LHCN-M2 (cell line): ENCODE measurements around the gene APOE. TPM values are rescaled to one million over a fixed set of nuclear protein-coding genes. Genes with fewer than 3 reads are reported as not detected.

Experiments used
- DNase-seq: peaks from one replicate; pipeline ENCODE4 v3.0.0-alpha.2; 2012; ENCODE audit warnings: low read depth
- total RNA-seq: library from RNA; depleted of rRNA; stranded (reverse); fragments of >200 nt; gene quantifications from 2 replicates; pipeline ENCODE4 v1.2.3, GENCODE V29; 2014; rRNA removed

The APOE gene
- total RNA-seq, 1 experiment from 2014 or later = 84.6 TPM

- peak; percentile 74 for DNase-seq
Observed at GRCh38 chr19:44951179-44952159, 45.9 kb downstream of the APOE start.

DNA sequence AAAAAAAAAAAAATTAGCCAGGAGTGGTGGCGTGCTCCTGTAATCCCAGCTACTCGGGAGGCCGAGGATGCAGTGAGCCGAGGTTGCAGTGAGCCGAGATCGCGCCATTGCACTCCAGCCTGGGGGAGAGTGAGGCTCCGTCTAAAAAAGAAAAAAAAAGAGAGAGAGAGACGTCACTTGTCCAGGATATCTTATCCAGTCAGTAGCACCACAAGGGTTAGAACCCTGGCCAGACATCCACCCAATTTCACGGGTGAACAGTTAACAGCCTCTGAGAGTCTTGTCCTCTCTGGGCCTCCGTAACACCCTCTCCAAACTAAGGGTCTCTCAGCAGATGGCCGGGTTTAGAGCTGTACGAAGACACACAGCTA is 48.7 kb downstream of the APOE start:
- no peak for DNase-seq

DNA sequence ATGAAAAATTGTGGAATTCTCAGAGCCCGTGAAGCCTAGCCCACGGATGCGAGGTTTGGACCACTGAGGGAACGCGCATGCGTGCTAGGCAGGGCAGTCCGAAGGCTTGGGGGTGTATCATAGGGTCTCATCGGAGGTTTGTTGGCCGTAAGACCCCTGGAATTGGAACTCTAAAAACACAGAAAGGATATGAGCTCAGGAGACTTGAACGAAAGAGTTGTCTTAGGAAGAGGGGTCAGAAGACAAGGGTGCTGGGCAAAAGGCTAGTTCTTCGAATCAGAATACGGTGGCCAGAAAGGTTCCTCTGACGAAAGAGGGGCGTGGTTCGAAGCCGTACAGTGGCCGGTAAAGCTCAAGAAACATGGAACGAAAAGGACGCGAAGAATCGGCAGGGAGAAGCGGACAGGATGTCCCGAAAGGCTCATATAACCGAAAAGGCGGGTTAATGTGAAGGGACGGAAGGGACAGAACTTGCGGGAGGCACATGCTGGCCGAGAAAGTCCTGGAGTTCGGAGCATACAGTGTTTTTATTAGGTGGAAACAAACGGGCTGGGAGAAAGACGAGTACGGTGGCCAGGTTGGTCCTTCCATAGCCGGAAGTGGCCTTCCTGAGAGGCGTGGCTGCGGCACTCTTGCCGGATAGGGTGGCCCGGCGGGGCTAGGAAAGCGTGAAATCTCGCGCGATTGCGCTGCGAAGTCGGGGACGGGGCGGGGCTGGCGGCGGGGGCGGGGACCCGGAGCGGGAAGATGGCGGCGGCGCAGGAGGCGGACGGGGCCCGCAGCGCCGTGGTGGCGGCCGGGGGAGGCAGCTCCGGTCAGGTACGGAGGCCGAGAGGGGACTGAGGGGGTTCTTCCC is 49.3 kb downstream of the APOE start, which contains the start of gene CLPTM1:
Gene CLPTM1, plus strand, starts transcription at position 732 of the 856 bp plus-strand sequence. Its CDS starts 16 bp downstream, at position 748.
- peak; percentile 94 for DNase-seq

DNA sequence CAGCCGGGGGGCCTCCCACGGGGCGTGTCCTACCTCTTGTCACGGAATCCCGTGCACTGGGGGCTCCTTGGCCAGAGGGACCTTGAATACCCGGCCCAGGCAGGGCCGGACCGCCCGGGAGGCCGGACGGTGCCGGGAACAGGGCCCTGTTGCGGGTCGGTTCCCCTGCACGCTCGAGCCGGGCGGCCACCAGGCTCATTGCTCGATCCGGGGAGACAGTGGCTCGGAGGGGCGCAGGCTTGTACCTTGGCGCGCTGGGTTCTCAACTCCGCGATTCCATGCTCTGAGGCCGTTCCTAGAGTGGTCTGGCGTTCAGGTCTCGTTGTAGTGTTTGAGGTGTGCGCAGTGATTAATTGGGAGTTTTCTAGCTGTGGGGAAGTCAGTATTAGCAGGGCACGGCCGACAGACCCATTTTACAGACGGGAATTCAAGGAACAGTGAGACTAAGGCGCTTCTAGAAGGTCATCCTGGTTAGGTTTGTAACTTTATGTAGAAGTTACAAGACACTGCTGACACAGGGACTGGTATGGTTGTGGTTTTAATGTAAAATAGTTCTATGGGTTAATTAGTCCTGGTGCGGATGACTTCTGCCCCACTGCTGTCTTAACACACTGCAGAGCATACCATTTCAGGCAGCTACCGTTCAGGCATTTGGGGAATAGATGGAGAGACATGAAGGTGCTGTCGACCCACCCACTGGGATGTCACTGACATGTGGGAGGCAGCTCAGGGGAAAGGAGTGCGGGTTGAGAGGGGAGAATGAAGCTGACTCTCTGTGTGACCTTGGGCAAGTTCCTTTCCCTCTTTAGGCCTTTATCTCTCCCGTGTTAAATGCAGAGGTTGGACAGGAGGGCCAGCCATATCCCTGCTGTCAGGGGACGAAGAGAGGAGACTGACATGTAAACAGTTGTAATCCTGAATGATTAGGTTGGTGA is 50.2 kb downstream of the APOE start:
- DNase-seq = no peak

DNA sequence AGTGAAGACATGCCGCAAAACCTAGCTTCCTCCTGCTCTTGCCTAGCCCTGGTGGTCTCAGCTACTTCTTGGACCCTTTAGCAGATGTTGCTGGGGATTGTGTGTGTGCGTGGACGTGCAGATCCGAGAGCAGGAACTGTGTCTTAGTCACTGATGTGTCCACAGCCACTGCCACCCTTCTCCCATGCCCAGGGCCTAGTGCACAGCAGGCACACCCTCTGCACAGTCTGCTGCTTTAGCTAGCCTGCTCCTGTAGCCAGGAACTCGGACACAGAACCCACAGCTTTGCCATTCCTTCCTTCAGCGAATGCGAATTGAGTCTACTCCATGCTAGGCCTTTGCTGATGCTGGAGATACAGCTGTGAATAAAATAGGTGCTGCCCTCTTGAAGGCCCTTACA is 51.9 kb downstream of the APOE start:
- no peak for DNase-seq

DNA sequence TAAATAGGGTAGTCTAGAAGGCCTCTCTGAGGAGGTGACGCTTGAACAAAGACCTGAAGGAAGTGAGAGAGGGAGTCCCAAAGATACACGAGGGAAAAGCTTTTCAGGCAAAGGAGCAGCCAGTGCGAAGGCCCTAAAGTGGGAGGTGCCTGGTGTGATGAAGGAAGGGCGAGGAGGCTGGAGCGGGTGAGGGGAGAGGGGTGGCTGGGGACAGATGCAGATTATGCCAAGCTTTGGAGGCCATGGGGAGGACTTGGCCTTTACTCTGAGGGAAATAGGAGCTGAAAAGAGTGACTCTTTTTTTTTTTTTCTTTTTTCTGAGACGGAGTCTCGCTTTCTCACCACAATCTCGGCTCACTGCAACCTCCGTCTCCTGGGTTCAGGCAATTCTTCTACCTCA is 52.5 kb downstream of the APOE start:
- no peak for DNase-seq

Other genes with a start within 250 kb of the APOE start
- gene CEACAM19, start 234.3 kb upstream of the APOE start, total RNA-seq = 0.06 and 0.13 TPM in 2 replicates
- not detected in 2 replicates for gene CEACAM16, start 206.6 kb upstream of the APOE start, total RNA-seq
- 10.0 and 18.1 TPM in 2 replicates for gene BCL3, start 157.1 kb upstream of the APOE start, total RNA-seq
- gene CBLC, start 127.9 kb upstream of the APOE start, total RNA-seq = not detected in 2 replicates
- gene BCAM, start 96.7 kb upstream of the APOE start, total RNA-seq = 3.3 and 3.5 TPM in 2 replicates
- 68.4 and 79.6 TPM in 2 replicates for gene NECTIN2, start 59.5 kb upstream of the APOE start, total RNA-seq
- 154 and 190 TPM in 2 replicates for gene TOMM40, start 14.5 kb upstream of the APOE start, total RNA-seq
- 2.5 and 5.1 TPM in 2 replicates for gene APOC1, start 8.8 kb downstream of the APOE start, total RNA-seq
- gene APOC4, start 36.4 kb downstream of the APOE start, total RNA-seq = not detected in 2 replicates
- gene APOC2, start 40.3 kb downstream of the APOE start, total RNA-seq = not detected in 2 replicates
- 48.3 and 58.2 TPM in 2 replicates for gene CLPTM1, start 49.6 kb downstream of the APOE start, total RNA-seq
- gene RELB, start 95.7 kb downstream of the APOE start, total RNA-seq = 4.1 and 4.5 TPM in 2 replicates
- gene CLASRP, start 133.2 kb downstream of the APOE start, total RNA-seq = 76.0 and 89.8 TPM in 2 replicates
- not detected in 2 replicates for gene ZNF296, start 170.7 kb downstream of the APOE start, total RNA-seq
- gene GEMIN7, start 173.5 kb downstream of the APOE start, total RNA-seq = 27.6 and 44.9 TPM in 2 replicates
- 43.9 and 46.2 TPM in 2 replicates for gene PPP1R37, start 187.4 kb downstream of the APOE start, total RNA-seq